Body of pancreas (tissue), 4 donors: Measurements from ENCODE around the gene RFTN1.

Experiments
- CTCF ChIP-seq, 7 experiments: fragments of 450-650 bp in 4 of 7; fragments of 200-600 bp in 3 of 7; sonication (generic) in 3 of 7; IDR thresholded peaks; one replicate each; pipeline ENCODE4 v1.5.1; 2016 to 2019; ENCODE audit warnings: antibody characterized with exemption in 7 of 7
- POLR2A ChIP-seq, 3 donors: fragments of 450-650 bp; IDR thresholded peaks; one replicate each; pipeline ENCODE4 v1.6.1; 2016; ENCODE audit warnings: antibody characterized with exemption in 3 of 3, mild to moderate bottlenecking in 2 of 3

DNA sequence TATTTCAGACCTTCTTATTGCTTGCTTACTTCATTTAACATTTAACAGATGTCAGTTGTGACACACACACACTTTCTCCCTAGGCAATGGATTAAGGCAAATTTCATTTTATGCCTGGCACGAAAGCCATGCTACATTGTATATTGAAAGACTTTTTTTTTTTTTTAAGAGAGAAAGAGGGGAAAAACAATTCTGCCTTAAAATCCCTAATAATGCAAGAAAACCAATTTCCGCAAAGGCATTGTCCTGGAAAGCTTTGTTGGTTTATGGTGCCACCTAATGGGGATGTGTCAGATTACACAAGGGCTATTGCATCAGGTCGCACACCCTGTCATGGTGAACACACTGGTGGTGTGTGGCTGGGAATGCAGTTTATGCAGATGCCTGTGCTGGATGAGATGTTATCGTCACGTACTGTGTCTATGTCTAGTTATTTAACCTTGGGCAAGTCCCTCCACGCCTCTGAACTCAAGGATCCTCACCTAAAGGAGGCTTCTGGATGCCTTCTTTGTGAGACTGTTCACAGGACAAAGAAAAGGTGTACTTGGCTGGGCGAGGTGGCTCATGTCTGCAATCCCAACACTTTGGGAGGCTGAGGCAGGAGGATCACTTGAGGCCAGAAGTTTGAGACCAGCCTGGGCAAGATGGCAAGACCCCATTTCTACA is 37.3 kb upstream of the RFTN1 start:
- TF ChIP-seq CTCF (IDR thresholded peaks at IDR 0.05) (peak; percentile 53 to 93 (median 89)), POLR2A (IDR thresholded peaks at IDR 0.05) (no peak)
